ENCODE measurements around the gene CCNT2. TPM values are rescaled to one million over a fixed set of nuclear protein-coding genes. Genes with fewer than 3 reads are reported as not detected.

Gene CCNT2
- total RNA-seq, result 10.6 and 13.2 TPM in 2 replicates

DNA sequence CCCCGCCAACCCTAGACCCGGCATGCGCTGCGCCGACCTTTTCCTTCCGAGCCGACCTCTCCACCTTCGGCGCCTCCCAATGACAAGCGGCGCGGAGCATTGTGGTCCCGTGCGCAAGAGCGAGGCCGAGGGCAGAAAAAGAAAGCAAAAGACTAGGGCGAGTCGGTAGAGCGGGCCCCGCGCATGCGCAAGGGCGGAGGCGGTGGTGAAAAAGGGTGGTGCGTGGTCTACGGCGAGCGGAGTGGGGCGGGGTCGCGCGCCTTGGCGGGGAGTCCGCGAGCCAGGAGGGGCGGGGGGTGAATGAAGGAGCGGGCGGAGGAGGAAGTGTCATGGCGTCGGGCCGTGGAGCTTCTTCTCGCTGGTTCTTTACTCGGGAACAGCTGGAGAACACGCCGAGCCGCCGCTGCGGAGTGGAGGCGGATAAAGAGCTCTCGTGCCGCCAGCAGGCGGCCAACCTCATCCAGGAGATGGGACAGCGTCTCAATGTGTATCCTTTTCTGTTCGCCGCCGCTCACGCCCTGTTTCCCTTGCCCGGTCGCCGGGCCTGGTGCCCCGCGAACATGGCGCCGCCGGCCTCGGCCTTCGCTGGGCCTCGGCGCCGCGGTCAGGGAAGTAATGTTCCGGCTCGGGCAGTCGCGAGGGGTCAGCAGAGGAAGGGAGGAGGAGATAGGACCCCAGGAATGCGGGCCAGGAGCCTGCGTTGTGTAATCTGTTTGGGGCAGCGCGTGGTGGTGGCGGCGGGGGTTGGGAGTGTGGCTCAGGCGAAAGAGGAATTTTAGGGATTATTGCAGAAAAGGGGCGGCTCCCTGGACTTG, at the start of gene CCNT2:
TSS of gene CCNT2 (plus strand) at position 297 of the 815 bp plus-strand sequence. CDS start at position 330, 33 bp downstream.

Other genes starting within 250 kb of the CCNT2 start
- not detected in 2 replicates for gene TMEM163, start 199.8 kb upstream of the CCNT2 start, total RNA-seq
- gene ACMSD, start 80.2 kb upstream of the CCNT2 start, total RNA-seq, result 0.46 TPM in 1 of 2 replicates, not detected in the other
- gene MAP3K19, start 128.6 kb downstream of the CCNT2 start, total RNA-seq, result not detected in 2 replicates
- 27.4 and 28.6 TPM in 2 replicates for gene RAB3GAP1, start 133.5 kb downstream of the CCNT2 start, total RNA-seq